Measurements from ENCODE around the gene TFDP2.

DNA sequence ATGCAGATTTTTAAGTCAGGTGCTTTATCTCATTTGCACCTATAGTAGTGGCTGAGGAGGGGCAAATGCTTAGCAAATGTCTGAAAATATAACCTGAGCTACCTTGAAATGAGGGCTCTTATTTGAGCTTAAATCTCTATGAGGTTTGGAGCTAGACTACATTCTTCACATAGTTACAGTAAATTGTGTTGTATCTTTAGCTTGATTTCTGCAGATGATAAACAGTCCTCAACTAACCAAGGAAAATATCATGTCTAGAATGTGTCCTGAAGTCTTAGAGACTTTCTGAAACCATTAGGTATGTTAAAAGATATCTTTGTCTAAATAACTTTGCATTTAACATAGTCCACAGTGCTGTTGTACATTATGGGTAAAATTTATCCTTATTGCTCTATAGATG is 145.3 kb downstream of the TFDP2 start:
- TF ChIP-seq POLR2AphosphoS5 (IDR thresholded peaks at IDR 0.05) (no peak), POLR2A (IDR thresholded peaks at IDR 0.05) (no peak), EP300 (IDR thresholded peaks at IDR 0.05) (no peak)
- TF ChIP-seq, protein P1, sequence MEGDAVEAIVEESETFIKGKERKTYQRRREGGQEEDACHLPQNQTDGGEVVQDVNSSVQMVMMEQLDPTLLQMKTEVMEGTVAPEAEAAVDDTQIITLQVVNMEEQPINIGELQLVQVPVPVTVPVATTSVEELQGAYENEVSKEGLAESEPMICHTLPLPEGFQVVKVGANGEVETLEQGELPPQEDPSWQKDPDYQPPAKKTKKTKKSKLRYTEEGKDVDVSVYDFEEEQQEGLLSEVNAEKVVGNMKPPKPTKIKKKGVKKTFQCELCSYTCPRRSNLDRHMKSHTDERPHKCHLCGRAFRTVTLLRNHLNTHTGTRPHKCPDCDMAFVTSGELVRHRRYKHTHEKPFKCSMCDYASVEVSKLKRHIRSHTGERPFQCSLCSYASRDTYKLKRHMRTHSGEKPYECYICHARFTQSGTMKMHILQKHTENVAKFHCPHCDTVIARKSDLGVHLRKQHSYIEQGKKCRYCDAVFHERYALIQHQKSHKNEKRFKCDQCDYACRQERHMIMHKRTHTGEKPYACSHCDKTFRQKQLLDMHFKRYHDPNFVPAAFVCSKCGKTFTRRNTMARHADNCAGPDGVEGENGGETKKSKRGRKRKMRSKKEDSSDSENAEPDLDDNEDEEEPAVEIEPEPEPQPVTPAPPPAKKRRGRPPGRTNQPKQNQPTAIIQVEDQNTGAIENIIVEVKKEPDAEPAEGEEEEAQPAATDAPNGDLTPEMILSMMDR (IDR thresholded peaks at IDR 0.05), result no peak
